CD14-positive monocyte (primary cell): ENCODE data around the gene RPL28. TPM values are rescaled to one million over a fixed set of nuclear protein-coding genes. Genes with fewer than 3 reads are reported as not detected.

Experiments used
- DNase-seq, 3 donors: peaks; one replicate each; pipeline ENCODE4 v3.0.0-alpha.2; 2011 to 2022
- H2AFZ ChIP-seq: 2 replicates; pipeline ENCODE4 v1.6.0; 2012; ENCODE audit warnings: mild to moderate bottlenecking, low read depth, low read length, inconsistent platforms; ENCODE audit not compliant: insufficient read depth, poor library complexity, severe bottlenecking
- H3K27ac ChIP-seq, 2 donors: 1 replicate in 1 of 2; 2 replicates in 1 of 2; pipeline ENCODE4 v1.5.1; 2012 to 2013; ENCODE audit warnings: low read length in 2 of 2, control low read depth in 1 of 2, inconsistent platforms in 1 of 2, low read depth in 1 of 2, mild to moderate bottlenecking in 1 of 2
- H3K27me3 ChIP-seq, 2 donors: one replicate each; pipeline versions ENCODE4 v1.6.0 to v1.6.1; 2011 to 2013; ENCODE audit warnings: low read length in 2 of 2; ENCODE audit not compliant: control insufficient read depth in 2 of 2, insufficient read depth in 2 of 2
- H3K36me3 ChIP-seq, 2 donors: replicated peaks in 1 of 2; 1 replicate in 1 of 2; 2 replicates in 1 of 2; pipeline versions ENCODE4 v1.5.1 to v1.6.1; 2012 to 2013; ENCODE audit warnings: low read length in 2 of 2, control low read depth in 1 of 2, inconsistent platforms in 1 of 2, mild to moderate bottlenecking in 1 of 2; ENCODE audit not compliant: insufficient read depth in 2 of 2, control insufficient read depth in 1 of 2
- H3K4me1 ChIP-seq, 2 donors: 1 replicate in 1 of 2; 2 replicates in 1 of 2; pipeline versions ENCODE4 v1.5.1 to v1.6.1; 2012 to 2013; ENCODE audit warnings: low read length in 2 of 2, control low read depth in 1 of 2, inconsistent platforms in 1 of 2, mild to moderate bottlenecking in 1 of 2, moderate library complexity in 1 of 2; ENCODE audit not compliant: insufficient read depth in 2 of 2, control insufficient read depth in 1 of 2
- H3K4me2 ChIP-seq: replicated peaks from 2 replicates; pipeline ENCODE3; 2012; ENCODE audit warnings: low read length, moderate library complexity, mild to moderate bottlenecking; ENCODE audit not compliant: poor library complexity, severe bottlenecking; ENCODE audit errors: extremely low read depth
- H3K4me3 ChIP-seq, 3 experiments: fragments of 200-600 bp in 1 of 3; sonication (generic) in 1 of 3; replicated peaks in 1 of 3; 1 replicate in 2 of 3; 2 replicates in 1 of 3; pipeline ENCODE4 v1.5.1; 2011 to 2013; ENCODE audit warnings: low read length in 3 of 3, mild to moderate bottlenecking in 3 of 3, control low read depth in 2 of 3, low read depth in 2 of 3, inconsistent platforms in 1 of 3, moderate library complexity in 1 of 3
- H3K79me2 ChIP-seq: 2 replicates; pipeline ENCODE4 v1.6.0; 2012; ENCODE audit warnings: mild to moderate bottlenecking, control low read depth, inconsistent platforms, low read length, moderate library complexity; ENCODE audit not compliant: insufficient read depth
- H3K9ac ChIP-seq: 2 replicates; pipeline ENCODE4 v1.6.0; 2017; ENCODE audit warnings: low read length, mild to moderate bottlenecking; ENCODE audit not compliant: insufficient read depth, poor library complexity, severe bottlenecking
- H3K9me3 ChIP-seq, 2 donors: replicated peaks in 1 of 2; 1 replicate in 1 of 2; 2 replicates in 1 of 2; pipeline versions ENCODE4 v1.5.1 to v1.6.1; 2012 to 2013; ENCODE audit warnings: low read length in 2 of 2, control low read depth in 1 of 2; ENCODE audit not compliant: control insufficient read depth in 1 of 2, insufficient read depth in 1 of 2
- H4K20me1 ChIP-seq: 2 replicates; pipeline ENCODE4 v1.6.0; 2012; ENCODE audit warnings: mild to moderate bottlenecking, low read length, control low read depth, moderate library complexity; ENCODE audit not compliant: insufficient read depth
- H3K27ac Mint-ChIP-seq, 7 donors: one replicate each; pipeline ENCODE4 v1.8.0; 2020; ENCODE audit warnings: mild to moderate bottlenecking in 7 of 7, mixed read lengths in 7 of 7, moderate library complexity in 6 of 7, inconsistent platforms in 2 of 7
- H3K27me3 Mint-ChIP-seq, 3 donors: one replicate each; pipeline ENCODE4 v1.8.0; 2021 to 2022; ENCODE audit warnings: low read depth in 3 of 3, mild to moderate bottlenecking in 3 of 3, mixed read lengths in 3 of 3, moderate library complexity in 3 of 3, inconsistent platforms in 1 of 3
- H3K36me3 Mint-ChIP-seq, 2 donors: one replicate each; pipeline ENCODE4 v1.8.0; 2020; ENCODE audit warnings: mixed read lengths in 2 of 2, inconsistent platforms in 1 of 2, mild to moderate bottlenecking in 1 of 2
- H3K4me1 Mint-ChIP-seq: one replicate; pipeline ENCODE4 v1.8.0; 2020; ENCODE audit warnings: mild to moderate bottlenecking, mixed read lengths
- H3K4me3 Mint-ChIP-seq, 2 donors: one replicate each; pipeline ENCODE4 v1.8.0; 2020; ENCODE audit warnings: mild to moderate bottlenecking in 2 of 2, mixed read lengths in 2 of 2, moderate library complexity in 1 of 2
- H3K9me3 Mint-ChIP-seq, 7 donors: one replicate each; pipeline ENCODE4 v1.8.0; 2020 to 2022; ENCODE audit warnings: mixed read lengths in 7 of 7, mild to moderate bottlenecking in 6 of 7, moderate library complexity in 6 of 7, inconsistent platforms in 2 of 7
- WGBS: methylation state at CpG from one replicate; pipeline ENCODE4 v1.1.5; 2013; ENCODE audit warnings: missing lambda C conversion rate; ENCODE audit not compliant: insufficient coverage; 5-methylcytosine and 5-hydroxymethylcytosine counted together
- intact Hi-C, 2 donors: fragments of 100-400 bp; cut with micrococcal nuclease; formaldehyde crosslinking; loops; one replicate each; pipeline versions ENCODE4 v1.15.0 to v1.15.1; 2023
- polyA plus RNA-seq, 3 donors: library from polyadenylated mRNA; depleted of rRNA in 1 of 3; unstranded in 2 of 3; stranded (reverse) in 1 of 3; fragments of 300-500 nt in 2 of 3; fragments of >200 nt in 1 of 3; fragmentation: Illumina TruSeq in 2 of 3; gene quantifications; 1 replicate in 2 of 3; 2 replicates in 1 of 3; pipeline ENCODE4 v1.2.3, GENCODE V29; 2012 to 2021
- TF ChIP-seq, protein P1 (sequence below): fragments of 200-600 bp; IDR thresholded peaks from one replicate; pipeline ENCODE4 v1.8.0; 2022; ENCODE audit warnings: antibody characterized with exemption, mild to moderate bottlenecking

The RPL28 gene
- polyA plus RNA-seq, 3 donors, result 199 to 3,862 (median 208) TPM

GRCh38 chr19:55391191-55391670 is 5.5 kb downstream of the RPL28 start:
- intact Hi-C loops, result no loop called here
- Mint-ChIP-seq H3K4me1 (peaks cover 42% of the 10 kb centered on the region), H3K36me3 (peaks cover 39 to 47% of the 10 kb centered on the region in 2 donors), H3K27ac (peak overlapping the region in 1 of 7 donors; percentile 33), H3K9me3 (no peaks in the 10 kb centered on the region), H3K27me3 (peaks cover 0 to 1% (median 0%) of the 10 kb centered on the region in 3 donors), H3K4me3 (no peak overlapping the region)
- Histone ChIP-seq H3K4me2 (no peak overlapping the region), H3K79me2 (peaks cover 38% of the 10 kb centered on the region), H3K36me3 (peaks cover 40 to 43% of the 10 kb centered on the region in 2 donors), H2AFZ (no peak overlapping the region), H3K9me3 (no peaks in the 10 kb centered on the region), H4K20me1 (peaks cover 70% of the 10 kb centered on the region), H3K4me1 (peaks cover 25 to 32% of the 10 kb centered on the region in 2 donors), H3K4me3 (no peak overlapping the region), H3K27ac (no peak overlapping the region), H3K27me3 (no peaks in the 10 kb centered on the region), H3K9ac (no peak overlapping the region)
- no peak for DNase-seq
- TF ChIP-seq, protein P1, sequence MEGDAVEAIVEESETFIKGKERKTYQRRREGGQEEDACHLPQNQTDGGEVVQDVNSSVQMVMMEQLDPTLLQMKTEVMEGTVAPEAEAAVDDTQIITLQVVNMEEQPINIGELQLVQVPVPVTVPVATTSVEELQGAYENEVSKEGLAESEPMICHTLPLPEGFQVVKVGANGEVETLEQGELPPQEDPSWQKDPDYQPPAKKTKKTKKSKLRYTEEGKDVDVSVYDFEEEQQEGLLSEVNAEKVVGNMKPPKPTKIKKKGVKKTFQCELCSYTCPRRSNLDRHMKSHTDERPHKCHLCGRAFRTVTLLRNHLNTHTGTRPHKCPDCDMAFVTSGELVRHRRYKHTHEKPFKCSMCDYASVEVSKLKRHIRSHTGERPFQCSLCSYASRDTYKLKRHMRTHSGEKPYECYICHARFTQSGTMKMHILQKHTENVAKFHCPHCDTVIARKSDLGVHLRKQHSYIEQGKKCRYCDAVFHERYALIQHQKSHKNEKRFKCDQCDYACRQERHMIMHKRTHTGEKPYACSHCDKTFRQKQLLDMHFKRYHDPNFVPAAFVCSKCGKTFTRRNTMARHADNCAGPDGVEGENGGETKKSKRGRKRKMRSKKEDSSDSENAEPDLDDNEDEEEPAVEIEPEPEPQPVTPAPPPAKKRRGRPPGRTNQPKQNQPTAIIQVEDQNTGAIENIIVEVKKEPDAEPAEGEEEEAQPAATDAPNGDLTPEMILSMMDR, result no peak
- WGBS, result 94% methylated on average over 7 of the region's 12 CpGs

- Histone ChIP-seq H3K27me3 (no peaks in the 10 kb centered on the region), H3K9ac (no peak overlapping the region), H4K20me1 (peaks cover 63% of the 10 kb centered on the region), H2AFZ (no peak overlapping the region), H3K4me1 (peaks cover 18 to 25% of the 10 kb centered on the region in 2 donors), H3K27ac (no peak overlapping the region), H3K9me3 (no peaks in the 10 kb centered on the region), H3K79me2 (peaks cover 31% of the 10 kb centered on the region), H3K36me3 (peaks cover 40 to 43% of the 10 kb centered on the region in 2 donors), H3K4me2 (no peak overlapping the region), H3K4me3 (no peak overlapping the region)
- no peak for DNase-seq
- Mint-ChIP-seq H3K27ac (peak overlapping the region in 2 of 7 donors; percentile 32 to 52), H3K4me1 (peaks cover 36% of the 10 kb centered on the region), H3K9me3 (no peaks in the 10 kb centered on the region), H3K4me3 (no peak overlapping the region), H3K27me3 (peaks cover 0 to 1% (median 0%) of the 10 kb centered on the region in 3 donors), H3K36me3 (peaks cover 35 to 44% of the 10 kb centered on the region in 2 donors)
- 80% methylated on average over 10 of the region's 18 CpGs for WGBS
- TF ChIP-seq, protein P1, result no peak
- intact Hi-C loops, result no loop called here
Observed at GRCh38 chr19:55391702-55392615, 6.2 kb downstream of the RPL28 start.
